Liver (tissue), 6 donors: Measurements from ENCODE around the gene STRA6. TPM values are rescaled to one million over a fixed set of nuclear protein-coding genes. Genes with fewer than 3 reads are reported as not detected.

ENCODE experiments used
- HNF4G ChIP-seq: IDR thresholded peaks from 2 replicates; pipeline ENCODE4 v1.6.1; 2016; ENCODE audit warnings: antibody characterized with exemption
- SP1 ChIP-seq: IDR thresholded peaks from 2 replicates; pipeline ENCODE4 v1.6.1; 2018; ENCODE audit warnings: antibody characterized with exemption, mild to moderate bottlenecking
- polyA plus RNA-seq, 2 donors: library from polyadenylated mRNA; stranded (reverse) in 1 of 2; unstranded in 1 of 2; fragments of 200-250 nt in 1 of 2; fragments of >200 nt in 1 of 2; fragmentation: Nextera tagmentation in 1 of 2; extraction: Ambion mirVana in 1 of 2; gene quantifications; one replicate each; pipeline versions ENCODE4 v1.2.1 to v1.2.3, GENCODE V29; 2013 to 2015
- small RNA-seq: library from RNA; depleted of rRNA; stranded (forward); fragments of <200 nt; gene quantifications from one replicate; pipeline ENCODE3, GENCODE V24; 2014
- total RNA-seq, 2 donors: library from RNA; depleted of rRNA; stranded (reverse); fragments of >200 nt; gene quantifications; one replicate each; pipeline ENCODE4 v1.2.3, GENCODE V29; 2014
- TF ChIP-seq, protein P1 (sequence below): fragments of 150-350 bp; IDR thresholded peaks from 2 replicates; pipeline ENCODE4 v1.5.1; 2017; ENCODE audit warnings: improper control_type of control experiment, low read depth, low read length; ENCODE audit not compliant: missing input control
- donor health status: healthy.
- donor health status: healthy.
- donor health status: healthy.

The STRA6 gene
- total and polyA plus RNA-seq, 4 donors = 3.1 TPM; not detected in 3

DNA sequence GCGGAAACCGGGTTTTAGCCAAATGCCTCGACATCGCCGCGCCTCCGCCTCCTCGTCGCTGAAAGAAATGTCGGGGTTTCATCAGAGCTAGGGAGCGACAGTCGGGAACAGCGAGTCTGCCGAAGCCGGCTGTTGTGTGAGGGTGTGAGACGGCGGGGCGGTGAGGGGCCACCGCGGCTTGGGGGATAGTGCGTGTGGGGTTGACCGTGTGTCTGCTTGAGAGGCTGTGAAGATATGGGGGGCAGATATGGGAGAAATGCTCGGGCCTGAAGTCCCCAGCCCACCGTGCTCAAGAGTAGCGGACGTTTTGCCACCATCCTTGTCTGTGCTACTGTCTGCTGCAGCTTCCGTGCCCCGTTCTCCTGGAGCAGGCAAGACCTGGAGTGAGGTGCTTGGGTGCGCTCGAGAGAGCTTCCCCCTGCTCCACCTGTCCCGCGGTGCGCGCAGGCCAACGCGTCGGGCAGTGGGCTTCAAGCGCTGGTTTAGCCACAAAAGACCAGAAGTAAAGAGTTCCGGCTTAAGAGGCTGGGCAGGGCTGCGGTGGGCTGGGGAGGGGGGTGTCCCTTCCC is 72.9 kb downstream of the STRA6 start (continued):
- TF ChIP-seq, protein P1, sequence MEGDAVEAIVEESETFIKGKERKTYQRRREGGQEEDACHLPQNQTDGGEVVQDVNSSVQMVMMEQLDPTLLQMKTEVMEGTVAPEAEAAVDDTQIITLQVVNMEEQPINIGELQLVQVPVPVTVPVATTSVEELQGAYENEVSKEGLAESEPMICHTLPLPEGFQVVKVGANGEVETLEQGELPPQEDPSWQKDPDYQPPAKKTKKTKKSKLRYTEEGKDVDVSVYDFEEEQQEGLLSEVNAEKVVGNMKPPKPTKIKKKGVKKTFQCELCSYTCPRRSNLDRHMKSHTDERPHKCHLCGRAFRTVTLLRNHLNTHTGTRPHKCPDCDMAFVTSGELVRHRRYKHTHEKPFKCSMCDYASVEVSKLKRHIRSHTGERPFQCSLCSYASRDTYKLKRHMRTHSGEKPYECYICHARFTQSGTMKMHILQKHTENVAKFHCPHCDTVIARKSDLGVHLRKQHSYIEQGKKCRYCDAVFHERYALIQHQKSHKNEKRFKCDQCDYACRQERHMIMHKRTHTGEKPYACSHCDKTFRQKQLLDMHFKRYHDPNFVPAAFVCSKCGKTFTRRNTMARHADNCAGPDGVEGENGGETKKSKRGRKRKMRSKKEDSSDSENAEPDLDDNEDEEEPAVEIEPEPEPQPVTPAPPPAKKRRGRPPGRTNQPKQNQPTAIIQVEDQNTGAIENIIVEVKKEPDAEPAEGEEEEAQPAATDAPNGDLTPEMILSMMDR = no peak
- TF ChIP-seq HNF4G (no peak), SP1 (no peak)

Small RNAs within 50 kb of the gene (small RNA-seq; reads per million reads assigned to genes)
- gene RF00017 = not detected

Other genes with a start within 250 kb of the STRA6 start
- gene STOML1, start 210.5 kb downstream of the STRA6 start, total RNA-seq = 1 to 10 TPM; 5.6 to 7.1 TPM
- gene STOML1, start 210.5 kb downstream of the STRA6 start, polyA plus RNA-seq = 1 to 10 TPM; 5.4 to 9.4 TPM
- 10 to 100 TPM; 12.4 to 15.2 TPM for gene PML, start 208.1 kb downstream of the STRA6 start, total RNA-seq
- 1 to 10 TPM; 8.2 to 9.2 TPM for gene PML, start 208.1 kb downstream of the STRA6 start, polyA plus RNA-seq
- gene GOLGA6A, start 120.2 kb downstream of the STRA6 start, total RNA-seq = 1 to 10 TPM; 1.2 to 1.4 TPM
- gene GOLGA6A, start 120.2 kb downstream of the STRA6 start, polyA plus RNA-seq = under 1 TPM; 0.06 to 0.08 TPM
- gene ISLR2, start 72.2 kb downstream of the STRA6 start, total RNA-seq = not detected
- under 1 TPM in 1 of 2 donors, not detected in 1; 0.03 TPM for gene ISLR2, start 72.2 kb downstream of the STRA6 start, polyA plus RNA-seq
- gene ISLR, start 29.1 kb downstream of the STRA6 start, total RNA-seq = 1 to 10 TPM; 2.4 to 3.2 TPM
- gene ISLR, start 29.1 kb downstream of the STRA6 start, polyA plus RNA-seq = 1 to 10 TPM; 3.9 to 4.2 TPM
- not detected for gene CCDC33, start 33.5 kb upstream of the STRA6 start, total RNA-seq
- not detected for gene CCDC33, start 33.5 kb upstream of the STRA6 start, polyA plus RNA-seq
- 1 to 10 TPM in 1 of 2 donors, under 1 TPM in 1; 0.47 to 2.3 TPM for gene CYP11A1, start 164.9 kb upstream of the STRA6 start, total RNA-seq
- gene CYP11A1, start 164.9 kb upstream of the STRA6 start, polyA plus RNA-seq = 1 to 10 TPM; 1.5 to 2.2 TPM
- 10 to 100 TPM in 1 of 2 donors, 1 to 10 TPM in 1; 1.4 to 18.1 TPM for gene SEMA7A, start 231.2 kb upstream of the STRA6 start, total RNA-seq
- gene SEMA7A, start 231.2 kb upstream of the STRA6 start, polyA plus RNA-seq = 1 to 10 TPM in 1 of 2 donors, under 1 TPM in 1; 0.14 to 1.4 TPM